ENCODE results near the gene ARR3.

DNA sequence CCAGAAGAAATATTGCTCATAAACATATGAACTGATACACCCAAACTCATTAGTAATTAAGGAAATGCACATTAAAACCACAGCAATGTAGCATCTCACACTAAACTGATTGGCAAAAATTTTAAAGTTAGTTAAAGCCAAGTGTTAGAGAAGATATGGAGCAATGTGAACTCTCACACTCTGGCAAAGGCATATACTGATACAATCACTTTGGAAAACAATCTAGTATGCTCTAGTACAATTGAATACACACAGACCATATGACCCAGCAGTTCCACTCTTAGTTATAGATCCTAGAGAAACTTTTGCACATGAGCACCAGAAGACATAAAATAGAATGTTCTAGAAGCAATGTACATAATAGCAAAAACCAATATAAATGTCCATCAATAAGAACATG is 42.1 kb upstream of the ARR3 start:
- TF ChIP-seq, protein P1, sequence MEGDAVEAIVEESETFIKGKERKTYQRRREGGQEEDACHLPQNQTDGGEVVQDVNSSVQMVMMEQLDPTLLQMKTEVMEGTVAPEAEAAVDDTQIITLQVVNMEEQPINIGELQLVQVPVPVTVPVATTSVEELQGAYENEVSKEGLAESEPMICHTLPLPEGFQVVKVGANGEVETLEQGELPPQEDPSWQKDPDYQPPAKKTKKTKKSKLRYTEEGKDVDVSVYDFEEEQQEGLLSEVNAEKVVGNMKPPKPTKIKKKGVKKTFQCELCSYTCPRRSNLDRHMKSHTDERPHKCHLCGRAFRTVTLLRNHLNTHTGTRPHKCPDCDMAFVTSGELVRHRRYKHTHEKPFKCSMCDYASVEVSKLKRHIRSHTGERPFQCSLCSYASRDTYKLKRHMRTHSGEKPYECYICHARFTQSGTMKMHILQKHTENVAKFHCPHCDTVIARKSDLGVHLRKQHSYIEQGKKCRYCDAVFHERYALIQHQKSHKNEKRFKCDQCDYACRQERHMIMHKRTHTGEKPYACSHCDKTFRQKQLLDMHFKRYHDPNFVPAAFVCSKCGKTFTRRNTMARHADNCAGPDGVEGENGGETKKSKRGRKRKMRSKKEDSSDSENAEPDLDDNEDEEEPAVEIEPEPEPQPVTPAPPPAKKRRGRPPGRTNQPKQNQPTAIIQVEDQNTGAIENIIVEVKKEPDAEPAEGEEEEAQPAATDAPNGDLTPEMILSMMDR (conservative IDR thresholded peaks at IDR 0.05), result no peak
- no peak for TF ChIP-seq ZFX (IDR thresholded peaks at IDR 0.05)

Measured in C4-2B (cell line).